ENCODE results near the gene SLIT3. TPM values are rescaled to one million over a fixed set of nuclear protein-coding genes. Genes with fewer than 3 reads are reported as not detected.

The SLIT3 gene
- total RNA-seq, 1 experiment from 2014 or later, result not detected

GRCh38 chr5:168984135-168984675 is 316.7 kb downstream of the SLIT3 start:
- intact Hi-C loops (cut with micrococcal nuclease; ENCODE audit: unreplicated experiment), result no loop called here
- H2AFZ ChIP-seq, result no peak overlapping the region
- no peak overlapping the region for H3K27ac ChIP-seq
- H3K36me3 ChIP-seq (ENCODE audit: low read depth), result no peaks in the 10 kb centered on the region
- H3K9me3 ChIP-seq (ENCODE audit: insufficient read depth, low read depth), result no peaks in the 10 kb centered on the region
- H3K4me1 ChIP-seq (replicated peaks; ENCODE audit: insufficient read depth), result no peaks in the 10 kb centered on the region
- TF ChIP-seq, protein P1, sequence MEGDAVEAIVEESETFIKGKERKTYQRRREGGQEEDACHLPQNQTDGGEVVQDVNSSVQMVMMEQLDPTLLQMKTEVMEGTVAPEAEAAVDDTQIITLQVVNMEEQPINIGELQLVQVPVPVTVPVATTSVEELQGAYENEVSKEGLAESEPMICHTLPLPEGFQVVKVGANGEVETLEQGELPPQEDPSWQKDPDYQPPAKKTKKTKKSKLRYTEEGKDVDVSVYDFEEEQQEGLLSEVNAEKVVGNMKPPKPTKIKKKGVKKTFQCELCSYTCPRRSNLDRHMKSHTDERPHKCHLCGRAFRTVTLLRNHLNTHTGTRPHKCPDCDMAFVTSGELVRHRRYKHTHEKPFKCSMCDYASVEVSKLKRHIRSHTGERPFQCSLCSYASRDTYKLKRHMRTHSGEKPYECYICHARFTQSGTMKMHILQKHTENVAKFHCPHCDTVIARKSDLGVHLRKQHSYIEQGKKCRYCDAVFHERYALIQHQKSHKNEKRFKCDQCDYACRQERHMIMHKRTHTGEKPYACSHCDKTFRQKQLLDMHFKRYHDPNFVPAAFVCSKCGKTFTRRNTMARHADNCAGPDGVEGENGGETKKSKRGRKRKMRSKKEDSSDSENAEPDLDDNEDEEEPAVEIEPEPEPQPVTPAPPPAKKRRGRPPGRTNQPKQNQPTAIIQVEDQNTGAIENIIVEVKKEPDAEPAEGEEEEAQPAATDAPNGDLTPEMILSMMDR (conservative IDR thresholded peaks at IDR 0.05), result no peak
- no peak for TF ChIP-seq EZH2 (IDR thresholded peaks at IDR 0.05; ENCODE audit: low read depth)
- DNase-seq, result no peak
- BruUV-seq (replicated peaks), result no TSS peak
- POLR2A ChIA-PET (ENCODE audit: unreplicated experiment), result no interaction called here
- CTCF ChIA-PET, result no interaction called here
- H3K4me3 ChIP-seq, result no peak overlapping the region
- no peaks in the 10 kb centered on the region for H4K20me1 ChIP-seq (ENCODE audit: insufficient read depth)
- H3K27me3 ChIP-seq (ENCODE audit: insufficient read depth, low read depth), result peaks cover 60% of the 10 kb centered on the region
- no peak overlapping the region for H3K4me2 ChIP-seq
- no peaks in the 10 kb centered on the region for H3K9me2 ChIP-seq (ENCODE audit: insufficient read depth)
- H3K79me2 ChIP-seq (ENCODE audit: low read depth), result no peaks in the 10 kb centered on the region
- H3F3A ChIP-seq (ENCODE audit: insufficient read depth, low read depth), result no peaks in the 10 kb centered on the region

DNA sequence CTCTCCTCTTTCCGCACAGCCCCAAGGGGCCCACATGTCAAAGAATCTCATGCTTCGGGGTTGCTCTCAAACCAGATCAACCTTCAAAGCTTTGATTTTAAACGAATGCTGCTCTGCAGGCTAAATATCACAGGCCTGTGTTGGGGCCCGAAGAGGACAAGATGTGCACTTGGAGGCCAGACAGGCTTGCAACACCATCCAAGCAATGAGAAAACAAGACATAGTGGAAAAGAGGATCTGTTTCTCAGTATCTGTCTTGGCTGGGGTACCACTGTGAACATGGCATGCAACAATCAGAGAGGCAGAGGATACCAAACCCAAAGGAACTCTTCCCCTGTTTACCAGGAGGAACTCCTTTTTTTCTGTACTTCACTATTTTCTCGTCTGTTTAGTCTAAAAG is 321.8 kb downstream of the SLIT3 start:
- CTCF ChIA-PET, result no interaction called here
- no peaks in the 10 kb centered on the region for H3K79me2 ChIP-seq (ENCODE audit: low read depth)
- no peak overlapping the region for H3K4me3 ChIP-seq
- no peak for TF ChIP-seq EZH2 (IDR thresholded peaks at IDR 0.05; ENCODE audit: low read depth)
- TF ChIP-seq, protein P1 (conservative IDR thresholded peaks at IDR 0.05), result no peak
- DNase-seq, result no peak
- no peaks in the 10 kb centered on the region for H4K20me1 ChIP-seq (ENCODE audit: insufficient read depth)
- H3K9me3 ChIP-seq (ENCODE audit: insufficient read depth, low read depth), result no peaks in the 10 kb centered on the region
- POLR2A ChIA-PET (ENCODE audit: unreplicated experiment), result no interaction called here
- no peaks in the 10 kb centered on the region for H3K4me1 ChIP-seq (replicated peaks; ENCODE audit: insufficient read depth)
- no peak overlapping the region for H2AFZ ChIP-seq
- H3K27me3 ChIP-seq (ENCODE audit: insufficient read depth, low read depth), result peaks cover 14% of the 10 kb centered on the region; the same call in 1 of the 2 replicates
- no peaks in the 10 kb centered on the region for H3K9me2 ChIP-seq (ENCODE audit: insufficient read depth)
- BruUV-seq (replicated peaks), result no TSS peak
- H3K4me2 ChIP-seq, result no peak overlapping the region
- intact Hi-C loops (cut with micrococcal nuclease; ENCODE audit: unreplicated experiment), result no loop called here
- H3K36me3 ChIP-seq (ENCODE audit: low read depth), result no peaks in the 10 kb centered on the region
- no peaks in the 10 kb centered on the region for H3F3A ChIP-seq (ENCODE audit: insufficient read depth, low read depth)
- no peak overlapping the region for H3K27ac ChIP-seq

- Histone ChIP-seq H3K9me2 (ENCODE audit: insufficient read depth) (no peaks in the 10 kb centered on the region), H3K27ac (no peak overlapping the region), H3K4me3 (no peak overlapping the region), H4K20me1 (ENCODE audit: insufficient read depth) (no peaks in the 10 kb centered on the region), H3K4me2 (no peak overlapping the region), H3K36me3 (ENCODE audit: low read depth) (no peaks in the 10 kb centered on the region), H3K27me3 (ENCODE audit: insufficient read depth, low read depth) (peaks cover 20% of the 10 kb centered on the region), H3K4me1 (replicated peaks; ENCODE audit: insufficient read depth) (no peaks in the 10 kb centered on the region), H2AFZ (no peak overlapping the region), H3K9me3 (ENCODE audit: insufficient read depth, low read depth) (no peaks in the 10 kb centered on the region), H3F3A (ENCODE audit: insufficient read depth, low read depth) (no peaks in the 10 kb centered on the region), H3K79me2 (ENCODE audit: low read depth) (no peaks in the 10 kb centered on the region)
- no peak for DNase-seq
- POLR2A ChIA-PET (ENCODE audit: unreplicated experiment), result no interaction called here
- TF ChIP-seq, protein P1 (conservative IDR thresholded peaks at IDR 0.05), result no peak
- TF ChIP-seq EZH2 (IDR thresholded peaks at IDR 0.05; ENCODE audit: low read depth), result no peak
- BruUV-seq (replicated peaks), result no TSS peak
- intact Hi-C loops (cut with micrococcal nuclease; ENCODE audit: unreplicated experiment), result no loop called here
- CTCF ChIA-PET, result no interaction called here
These were observed 322.4 kb downstream of the SLIT3 start for GRCh38 chr5:168978500-168978899.

Measured in PC-9 (cell line).